Parathyroid adenoma (tissue), 2 donors: Measurements from ENCODE around the gene NEFH.

ENCODE experiments used
- H2AFZ ChIP-seq: fragments of 300-600 bp; sonication (generic); one replicate; pipeline ENCODE4 v1.7.0; 2017; ENCODE audit warnings: antibody characterized with exemption, mild to moderate bottlenecking
- H3K27ac ChIP-seq: fragments of 300-600 bp; sonication (generic); one replicate; pipeline ENCODE4 v1.7.0; 2017
- H3K27me3 ChIP-seq: fragments of 300-600 bp; sonication (generic); one replicate; pipeline ENCODE4 v1.7.0; 2017; ENCODE audit warnings: low read length; ENCODE audit not compliant: control insufficient read depth, insufficient read depth
- H3K36me3 ChIP-seq: fragments of 300-600 bp; sonication (generic); one replicate; pipeline ENCODE4 v1.7.0; 2017; ENCODE audit warnings: low read length; ENCODE audit not compliant: control insufficient read depth, insufficient read depth
- H3K4me1 ChIP-seq: fragments of 300-600 bp; sonication (generic); one replicate; pipeline ENCODE4 v1.7.0; 2017; ENCODE audit warnings: control low read depth
- H3K4me2 ChIP-seq: fragments of 300-600 bp; sonication (generic); one replicate; pipeline ENCODE4 v1.7.0; 2017; ENCODE audit warnings: low read length
- H3K4me3 ChIP-seq: fragments of 300-600 bp; sonication (generic); one replicate; pipeline ENCODE4 v1.7.0; 2017; ENCODE audit warnings: low read depth, low read length
- H3K79me2 ChIP-seq: fragments of 300-600 bp; sonication (generic); one replicate; pipeline ENCODE4 v1.7.0; 2017; ENCODE audit warnings: control low read depth
- H3K9ac ChIP-seq: fragments of 300-600 bp; sonication (generic); one replicate; pipeline ENCODE4 v1.7.0; 2017; ENCODE audit warnings: mild to moderate bottlenecking
- H3K9me3 ChIP-seq: fragments of 300-600 bp; sonication (generic); one replicate; pipeline ENCODE4 v1.7.0; 2017; ENCODE audit warnings: low read length; ENCODE audit not compliant: control insufficient read depth
- TF ChIP-seq, protein P1 (sequence below): fragments of 300-600 bp; sonication (generic); IDR thresholded peaks from one replicate; pipeline ENCODE4 v1.7.0; 2017; ENCODE audit warnings: antibody characterized with exemption, mild to moderate bottlenecking
- donor health status: primary hyperparathyroidism.

Gene NEFH

DNA sequence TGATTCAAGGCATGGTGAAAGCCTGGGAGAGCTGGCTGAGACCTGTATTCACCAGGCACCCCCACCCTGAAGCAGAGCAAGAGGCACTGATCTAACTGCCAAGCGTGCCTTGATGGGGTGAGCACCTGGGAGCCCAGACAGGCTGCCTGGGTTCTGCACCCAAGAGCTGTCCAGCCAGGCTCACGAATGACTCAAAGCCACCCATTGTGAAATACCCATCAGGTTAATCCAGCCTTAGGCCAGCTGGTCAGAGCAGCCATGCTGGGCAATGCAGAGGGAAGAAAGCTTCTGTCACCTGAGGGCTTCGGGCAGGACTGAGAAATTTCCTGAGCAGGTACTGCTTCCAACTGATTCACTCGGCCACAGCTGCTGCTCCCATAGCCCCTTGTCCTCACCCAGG is 51.4 kb downstream of the NEFH start:
- TF ChIP-seq, protein P1, sequence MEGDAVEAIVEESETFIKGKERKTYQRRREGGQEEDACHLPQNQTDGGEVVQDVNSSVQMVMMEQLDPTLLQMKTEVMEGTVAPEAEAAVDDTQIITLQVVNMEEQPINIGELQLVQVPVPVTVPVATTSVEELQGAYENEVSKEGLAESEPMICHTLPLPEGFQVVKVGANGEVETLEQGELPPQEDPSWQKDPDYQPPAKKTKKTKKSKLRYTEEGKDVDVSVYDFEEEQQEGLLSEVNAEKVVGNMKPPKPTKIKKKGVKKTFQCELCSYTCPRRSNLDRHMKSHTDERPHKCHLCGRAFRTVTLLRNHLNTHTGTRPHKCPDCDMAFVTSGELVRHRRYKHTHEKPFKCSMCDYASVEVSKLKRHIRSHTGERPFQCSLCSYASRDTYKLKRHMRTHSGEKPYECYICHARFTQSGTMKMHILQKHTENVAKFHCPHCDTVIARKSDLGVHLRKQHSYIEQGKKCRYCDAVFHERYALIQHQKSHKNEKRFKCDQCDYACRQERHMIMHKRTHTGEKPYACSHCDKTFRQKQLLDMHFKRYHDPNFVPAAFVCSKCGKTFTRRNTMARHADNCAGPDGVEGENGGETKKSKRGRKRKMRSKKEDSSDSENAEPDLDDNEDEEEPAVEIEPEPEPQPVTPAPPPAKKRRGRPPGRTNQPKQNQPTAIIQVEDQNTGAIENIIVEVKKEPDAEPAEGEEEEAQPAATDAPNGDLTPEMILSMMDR = no peak
- no peaks in the 10 kb centered on the region for H3K9me3 ChIP-seq
- H2AFZ ChIP-seq = no peak overlapping the region

DNA sequence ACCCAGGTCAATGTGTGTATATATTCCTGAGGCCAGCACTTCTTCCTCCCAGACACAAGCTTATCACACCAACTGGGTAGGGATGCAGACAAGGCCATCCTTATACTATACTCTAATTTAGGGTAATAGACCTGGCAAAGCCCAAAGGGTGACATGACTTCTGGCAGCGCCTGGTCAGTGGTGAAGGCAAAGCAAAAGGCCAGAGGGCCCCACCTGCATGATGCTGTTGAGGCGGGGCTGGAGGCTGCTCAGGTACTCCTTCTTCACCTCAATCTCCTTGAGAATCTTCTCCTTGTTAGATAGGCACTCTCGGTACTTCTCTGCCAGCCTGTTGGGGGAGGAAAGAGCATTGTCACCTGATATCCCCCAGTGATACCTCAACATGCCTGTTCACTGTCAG is 56.4 kb downstream of the NEFH start:
- Histone ChIP-seq H2AFZ (no peak overlapping the region), H3K27ac (no peak overlapping the region), H3K36me3 (no peaks in the 10 kb centered on the region), H3K9ac (no peak overlapping the region), H3K9me3 (no peaks in the 10 kb centered on the region), H3K79me2 (no peaks in the 10 kb centered on the region), H3K27me3 (no peaks in the 10 kb centered on the region), H3K4me2 (no peak overlapping the region), H3K4me3 (no peak overlapping the region), H3K4me1 (no peaks in the 10 kb centered on the region)
- TF ChIP-seq, protein P1 = no peak

More for the DNA sequence above, 51.4 kb downstream of the NEFH start:
- no peaks in the 10 kb centered on the region for H3K27me3 ChIP-seq
- H3K4me2 ChIP-seq = no peak overlapping the region
- no peak overlapping the region for H3K27ac ChIP-seq
- no peaks in the 10 kb centered on the region for H3K4me1 ChIP-seq
- H3K4me3 ChIP-seq = no peak overlapping the region
- no peaks in the 10 kb centered on the region for H3K79me2 ChIP-seq
- H3K9ac ChIP-seq = no peak overlapping the region
- H3K36me3 ChIP-seq = no peaks in the 10 kb centered on the region

DNA sequence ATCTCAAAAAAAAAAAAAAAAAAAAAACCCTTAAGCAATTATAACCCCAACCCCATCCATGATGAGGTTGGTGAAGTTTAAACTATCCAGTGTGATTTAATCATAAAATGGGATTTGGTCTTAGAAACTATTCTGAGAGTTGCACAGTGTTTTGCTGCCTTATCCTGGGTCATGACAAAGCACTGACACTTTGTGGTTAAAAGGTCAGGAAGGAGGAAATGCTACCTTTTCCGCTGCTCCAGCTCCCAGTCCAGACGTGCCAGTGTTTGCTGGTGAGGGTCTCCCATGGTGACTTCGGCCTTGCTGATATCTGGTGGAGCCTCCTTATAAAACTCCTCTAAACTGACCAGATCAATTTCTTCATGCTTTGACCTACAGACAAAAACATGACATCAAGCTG is 59.1 kb downstream of the NEFH start:
- H3K4me1 ChIP-seq = no peaks in the 10 kb centered on the region

More for the DNA sequence above, 59.1 kb downstream of the NEFH start:
- no peaks in the 10 kb centered on the region for H3K9me3 ChIP-seq
- TF ChIP-seq, protein P1 = no peak
- H3K27me3 ChIP-seq = no peaks in the 10 kb centered on the region
- H3K27ac ChIP-seq = no peak overlapping the region
- H3K4me2 ChIP-seq = no peak overlapping the region
- H3K79me2 ChIP-seq = no peaks in the 10 kb centered on the region
- no peaks in the 10 kb centered on the region for H3K36me3 ChIP-seq
- no peak overlapping the region for H3K9ac ChIP-seq
- no peak overlapping the region for H3K4me3 ChIP-seq
- no peak overlapping the region for H2AFZ ChIP-seq
